T-helper 2 cell treated with Interferon-gamma antibody and Interleukin-4, amounts not matched to agents 100 ng/mL and 5 ng/mL, for 36 hours (primary cell): ENCODE measurements around the gene SCG5. TPM values are rescaled to one million over a fixed set of nuclear protein-coding genes. Genes with fewer than 3 reads are reported as not detected.

Source experiments
- intact Hi-C: fragments of 100-400 bp; cut with micrococcal nuclease; formaldehyde crosslinking; loops from one replicate; pipeline ENCODE4 v1.15.1; 2023
- total RNA-seq: library from RNA; stranded (reverse); gene quantifications from 2 replicates; pipeline ENCODE4 v1.2.3, GENCODE V29; 2022

The SCG5 gene
- total RNA-seq, 1 donor from 2014 or later, result 4.1 TPM

GRCh38 chr15:32718821-32719716 is 77.6 kb downstream of the SCG5 start:
- intact Hi-C loops, result no loop called here

DNA sequence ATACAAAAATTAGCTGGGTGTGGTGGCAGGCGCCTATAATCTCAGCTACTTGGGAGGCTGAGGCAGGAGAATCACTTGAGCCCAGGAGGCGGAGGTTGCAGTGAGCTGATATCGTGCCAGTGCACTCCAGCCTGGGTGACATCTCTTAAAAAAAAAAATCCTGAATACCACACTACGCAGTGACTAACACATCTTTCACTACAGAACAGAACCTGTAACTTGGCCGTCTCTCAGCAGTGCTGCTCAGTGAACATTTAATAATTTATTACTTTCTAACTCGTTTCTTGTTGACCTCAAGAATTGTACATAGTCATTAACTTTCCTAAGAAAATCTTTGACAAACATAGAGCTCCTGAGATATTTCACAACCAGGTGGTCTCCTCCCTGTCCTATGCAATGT is 80.1 kb downstream of the SCG5 start:
- intact Hi-C loops, result no loop called here

GRCh38 chr15:32722136-32722535 is 80.6 kb downstream of the SCG5 start:
- intact Hi-C loops, result no loop called here

- intact Hi-C loops, result no loop called here
These were observed 81.8 kb downstream of the SCG5 start for GRCh38 chr15:32723171-32723948.

DNA sequence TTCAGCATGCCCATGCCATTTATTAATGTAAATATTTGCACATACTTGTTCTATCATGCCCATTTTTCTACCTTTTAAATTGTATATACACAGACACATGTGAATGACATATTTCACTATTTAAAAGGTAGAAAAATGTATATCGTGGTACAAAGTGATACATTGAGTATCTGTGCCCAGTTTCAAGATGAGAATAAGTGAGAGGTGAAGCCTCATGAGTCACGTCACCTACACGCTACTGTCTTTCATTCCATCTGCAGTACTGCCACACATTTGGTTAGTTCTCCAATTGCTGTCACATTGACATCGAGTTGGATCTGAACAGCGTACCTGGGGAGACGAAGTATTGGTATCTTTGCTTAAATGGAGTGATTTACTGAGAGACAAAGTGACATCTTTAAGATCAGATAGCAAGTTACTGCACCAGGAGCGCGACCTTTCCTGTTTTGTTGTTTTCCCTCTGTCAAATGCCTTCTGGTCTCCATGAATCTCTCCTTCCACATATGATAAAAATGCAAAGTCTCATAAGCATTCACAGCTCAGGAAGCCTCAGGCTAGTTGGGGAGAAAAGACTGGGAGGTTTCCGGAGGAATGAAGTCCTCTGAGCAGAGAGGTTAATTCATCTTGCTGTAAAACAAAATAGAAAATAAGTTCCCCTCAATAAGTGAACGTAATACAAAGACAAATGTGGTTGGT is 88.3 kb downstream of the SCG5 start:
- intact Hi-C loops, result no loop called here

DNA sequence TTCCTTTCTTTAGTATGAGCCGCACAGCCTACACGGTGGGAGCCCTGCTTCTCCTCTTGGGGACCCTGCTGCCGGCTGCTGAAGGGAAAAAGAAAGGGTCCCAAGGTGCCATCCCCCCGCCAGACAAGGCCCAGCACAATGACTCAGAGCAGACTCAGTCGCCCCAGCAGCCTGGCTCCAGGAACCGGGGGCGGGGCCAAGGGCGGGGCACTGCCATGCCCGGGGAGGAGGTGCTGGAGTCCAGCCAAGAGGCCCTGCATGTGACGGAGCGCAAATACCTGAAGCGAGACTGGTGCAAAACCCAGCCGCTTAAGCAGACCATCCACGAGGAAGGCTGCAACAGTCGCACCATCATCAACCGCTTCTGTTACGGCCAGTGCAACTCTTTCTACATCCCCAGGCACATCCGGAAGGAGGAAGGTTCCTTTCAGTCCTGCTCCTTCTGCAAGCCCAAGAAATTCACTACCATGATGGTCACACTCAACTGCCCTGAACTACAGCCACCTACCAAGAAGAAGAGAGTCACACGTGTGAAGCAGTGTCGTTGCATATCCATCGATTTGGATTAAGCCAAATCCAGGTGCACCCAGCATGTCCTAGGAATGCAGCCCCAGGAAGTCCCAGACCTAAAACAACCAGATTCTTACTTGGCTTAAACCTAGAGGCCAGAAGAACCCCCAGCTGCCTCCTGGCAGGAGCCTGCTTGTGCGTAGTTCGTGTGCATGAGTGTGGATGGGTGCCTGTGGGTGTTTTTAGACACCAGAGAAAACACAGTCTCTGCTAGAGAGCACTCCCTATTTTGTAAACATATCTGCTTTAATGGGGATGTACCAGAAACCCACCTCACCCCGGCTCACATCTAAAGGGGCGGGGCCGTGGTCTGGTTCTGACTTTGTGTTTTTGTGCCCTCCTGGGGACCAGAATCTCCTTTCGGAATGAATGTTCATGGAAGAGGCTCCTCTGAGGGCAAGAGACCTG is 89.5 kb downstream of the SCG5 start:
- intact Hi-C loops, result no loop called here

- intact Hi-C loops, result no loop called here
These were observed 91.2 kb downstream of the SCG5 start for GRCh38 chr15:32732574-32733157.

DNA sequence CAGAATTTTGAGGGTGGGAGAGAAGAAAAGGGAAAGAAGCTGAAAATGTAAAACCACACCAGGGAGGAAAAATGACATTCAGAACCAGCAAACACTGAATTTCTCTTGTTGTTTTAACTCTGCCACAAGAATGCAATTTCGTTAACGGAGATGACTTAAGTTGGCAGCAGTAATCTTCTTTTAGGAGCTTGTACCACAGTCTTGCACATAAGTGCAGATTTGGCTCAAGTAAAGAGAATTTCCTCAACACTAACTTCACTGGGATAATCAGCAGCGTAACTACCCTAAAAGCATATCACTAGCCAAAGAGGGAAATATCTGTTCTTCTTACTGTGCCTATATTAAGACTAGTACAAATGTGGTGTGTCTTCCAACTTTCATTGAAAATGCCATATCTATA is 91.8 kb downstream of the SCG5 start:
- intact Hi-C loops, result no loop called here

DNA sequence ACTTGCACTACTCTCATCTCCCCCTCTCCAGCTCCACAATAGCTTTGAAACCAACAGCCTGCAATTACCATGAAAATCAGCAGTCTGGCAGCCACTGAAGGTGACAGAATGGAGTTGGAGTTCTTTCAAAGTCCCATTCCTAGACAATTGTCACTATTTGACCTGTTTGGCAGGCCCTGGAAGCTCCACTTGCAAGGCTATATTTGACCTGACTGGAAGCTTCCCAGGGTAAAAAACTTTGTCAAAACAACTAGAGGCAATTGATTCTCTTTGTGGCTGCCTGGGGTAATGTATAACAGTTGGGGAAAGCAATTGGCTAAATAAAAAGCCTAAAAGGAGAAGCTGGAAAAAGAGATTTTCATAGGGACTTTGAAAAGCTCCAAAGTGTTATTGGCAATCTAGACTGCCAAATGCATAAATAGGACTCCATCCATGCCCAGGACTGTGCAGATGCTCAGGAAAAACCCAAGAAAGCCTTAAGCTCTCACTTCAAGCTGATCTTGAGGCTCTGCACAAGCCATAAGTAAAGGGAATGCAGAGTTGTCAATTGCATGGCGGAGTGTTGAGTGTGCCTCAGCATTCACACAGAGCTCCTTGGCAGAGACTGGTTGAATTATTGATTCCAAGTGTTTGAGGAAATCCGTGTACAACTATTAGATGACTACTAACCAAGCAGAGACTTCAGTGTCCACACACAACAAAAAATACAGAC is 94.6 kb downstream of the SCG5 start:
- intact Hi-C loops, result no loop called here

- intact Hi-C loops, result no loop called here
These were observed 95.2 kb downstream of the SCG5 start for GRCh38 chr15:32736701-32737061.

- intact Hi-C loops, result no loop called here
These were observed 95.8 kb downstream of the SCG5 start for GRCh38 chr15:32737304-32737703.

DNA sequence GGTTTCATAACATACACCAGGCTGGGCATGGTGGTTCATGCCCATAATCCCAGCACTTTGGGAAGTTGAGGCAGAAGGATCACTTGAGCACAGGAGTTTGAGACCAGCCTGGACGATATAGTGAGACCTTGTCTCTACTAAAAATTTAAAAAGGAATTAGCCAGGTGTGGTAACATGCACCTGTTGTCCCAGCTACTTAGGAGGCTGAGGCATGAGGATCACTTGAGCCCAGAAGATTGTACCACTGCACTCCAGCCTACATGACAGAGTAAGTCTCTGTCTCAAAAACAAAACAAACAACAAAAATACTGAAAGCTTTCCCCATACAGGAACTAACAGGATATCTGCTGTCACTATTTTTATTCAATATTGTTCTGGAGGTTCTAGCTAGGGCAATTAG is 97.2 kb downstream of the SCG5 start:
- intact Hi-C loops, result no loop called here

- intact Hi-C loops, result no loop called here
These were observed 98.1 kb downstream of the SCG5 start for GRCh38 chr15:32739522-32740063.

GRCh38 chr15:32743411-32744140 is 102.1 kb downstream of the SCG5 start:
- intact Hi-C loops, result no loop called here

DNA sequence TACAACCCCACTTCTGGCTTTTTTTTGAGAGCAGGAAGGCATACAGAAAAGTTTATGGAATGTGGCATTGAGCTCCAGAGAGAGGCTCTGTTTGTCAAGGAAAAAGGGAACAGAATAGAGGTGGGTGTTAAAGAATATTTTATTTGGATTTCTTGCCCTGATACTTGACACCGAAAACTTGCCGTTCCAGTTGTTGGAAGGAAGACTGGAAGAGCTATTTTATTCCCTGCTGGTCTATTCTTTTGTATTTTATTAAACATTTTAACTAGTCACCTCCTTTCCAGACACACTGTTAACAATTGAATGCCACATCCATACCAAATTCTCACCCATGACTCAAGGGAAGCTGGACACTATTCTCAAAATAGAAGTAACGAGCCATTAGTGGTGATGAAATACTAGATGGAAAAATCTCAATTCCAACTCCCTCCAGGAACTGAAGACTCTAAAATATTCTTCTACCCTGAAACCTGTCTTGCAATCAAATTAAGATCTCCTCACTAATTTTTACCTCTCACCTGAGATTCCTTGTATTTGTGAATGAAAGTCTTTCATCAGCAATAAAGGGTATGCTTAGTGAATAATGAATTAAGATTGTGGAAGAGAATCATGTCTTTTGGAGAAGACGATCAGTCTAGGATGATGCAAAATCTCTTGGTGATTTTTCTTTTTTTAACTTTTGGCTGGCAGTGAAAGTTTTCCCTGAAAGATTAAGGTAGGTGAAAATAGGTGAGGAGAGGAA is 104.8 kb downstream of the SCG5 start:
- intact Hi-C loops, result no loop called here
